ENCODE measurements around the gene FAM72A.
"Not testable (repeated sequence)": the region's sequence is repeated elsewhere in the genome, so short reads cannot be mapped to it uniquely, and the experiment has no call there.

DNA sequence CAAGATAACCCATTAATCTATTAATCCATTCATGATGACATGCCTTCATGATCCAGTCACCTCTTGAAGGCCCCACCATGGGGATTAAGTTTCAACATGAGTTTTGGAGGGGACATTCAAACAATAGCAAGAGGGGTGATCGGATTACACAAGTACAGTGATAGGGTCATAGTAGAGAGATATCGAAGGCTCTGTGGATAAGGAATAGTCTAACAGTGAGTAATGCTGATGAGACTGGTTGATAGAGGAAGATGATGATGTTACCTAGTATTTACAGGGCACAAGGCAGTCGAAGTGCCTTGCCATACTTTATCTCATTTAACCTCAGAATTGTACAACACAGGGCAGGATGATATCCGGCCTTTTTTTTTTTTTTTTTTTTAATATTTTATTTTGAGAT lies 18.9 kb upstream of the FAM72A start:
- not testable (repeated sequence) for TF ChIP-seq CTCF (tag by site-specific recombination; IDR thresholded peaks at IDR 0.05); YY1 (tag by site-specific recombination; IDR thresholded peaks at IDR 0.05); ZNF529 (tag by site-specific recombination; IDR thresholded peaks at IDR 0.05; ENCODE audit: insufficient replicate concordance); ZNF792 (tag by site-specific recombination; IDR thresholded peaks at IDR 0.05); RBAK (tag by site-specific recombination; IDR thresholded peaks at IDR 0.05); TCF7L2 (IDR thresholded peaks at IDR 0.05; ENCODE audit: borderline replicate concordance, low read depth, low read length); ZNF121 (tag by site-specific recombination; IDR thresholded peaks at IDR 0.05)
- TF ChIP-seq, protein P1, sequence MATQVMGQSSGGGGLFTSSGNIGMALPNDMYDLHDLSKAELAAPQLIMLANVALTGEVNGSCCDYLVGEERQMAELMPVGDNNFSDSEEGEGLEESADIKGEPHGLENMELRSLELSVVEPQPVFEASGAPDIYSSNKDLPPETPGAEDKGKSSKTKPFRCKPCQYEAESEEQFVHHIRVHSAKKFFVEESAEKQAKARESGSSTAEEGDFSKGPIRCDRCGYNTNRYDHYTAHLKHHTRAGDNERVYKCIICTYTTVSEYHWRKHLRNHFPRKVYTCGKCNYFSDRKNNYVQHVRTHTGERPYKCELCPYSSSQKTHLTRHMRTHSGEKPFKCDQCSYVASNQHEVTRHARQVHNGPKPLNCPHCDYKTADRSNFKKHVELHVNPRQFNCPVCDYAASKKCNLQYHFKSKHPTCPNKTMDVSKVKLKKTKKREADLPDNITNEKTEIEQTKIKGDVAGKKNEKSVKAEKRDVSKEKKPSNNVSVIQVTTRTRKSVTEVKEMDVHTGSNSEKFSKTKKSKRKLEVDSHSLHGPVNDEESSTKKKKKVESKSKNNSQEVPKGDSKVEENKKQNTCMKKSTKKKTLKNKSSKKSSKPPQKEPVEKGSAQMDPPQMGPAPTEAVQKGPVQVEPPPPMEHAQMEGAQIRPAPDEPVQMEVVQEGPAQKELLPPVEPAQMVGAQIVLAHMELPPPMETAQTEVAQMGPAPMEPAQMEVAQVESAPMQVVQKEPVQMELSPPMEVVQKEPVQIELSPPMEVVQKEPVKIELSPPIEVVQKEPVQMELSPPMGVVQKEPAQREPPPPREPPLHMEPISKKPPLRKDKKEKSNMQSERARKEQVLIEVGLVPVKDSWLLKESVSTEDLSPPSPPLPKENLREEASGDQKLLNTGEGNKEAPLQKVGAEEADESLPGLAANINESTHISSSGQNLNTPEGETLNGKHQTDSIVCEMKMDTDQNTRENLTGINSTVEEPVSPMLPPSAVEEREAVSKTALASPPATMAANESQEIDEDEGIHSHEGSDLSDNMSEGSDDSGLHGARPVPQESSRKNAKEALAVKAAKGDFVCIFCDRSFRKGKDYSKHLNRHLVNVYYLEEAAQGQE (tag by site-specific recombination; IDR thresholded peaks at IDR 0.05), result not testable (repeated sequence)

Data from HEK293 (cell line).